Islet precursor cell (in vitro differentiated cells): ENCODE data around the gene HOXB3.

Experiments used
- DNase-seq: peaks from one replicate; pipeline ENCODE4 v3.0.0-alpha.2; 2018

Gene HOXB3

DNA sequence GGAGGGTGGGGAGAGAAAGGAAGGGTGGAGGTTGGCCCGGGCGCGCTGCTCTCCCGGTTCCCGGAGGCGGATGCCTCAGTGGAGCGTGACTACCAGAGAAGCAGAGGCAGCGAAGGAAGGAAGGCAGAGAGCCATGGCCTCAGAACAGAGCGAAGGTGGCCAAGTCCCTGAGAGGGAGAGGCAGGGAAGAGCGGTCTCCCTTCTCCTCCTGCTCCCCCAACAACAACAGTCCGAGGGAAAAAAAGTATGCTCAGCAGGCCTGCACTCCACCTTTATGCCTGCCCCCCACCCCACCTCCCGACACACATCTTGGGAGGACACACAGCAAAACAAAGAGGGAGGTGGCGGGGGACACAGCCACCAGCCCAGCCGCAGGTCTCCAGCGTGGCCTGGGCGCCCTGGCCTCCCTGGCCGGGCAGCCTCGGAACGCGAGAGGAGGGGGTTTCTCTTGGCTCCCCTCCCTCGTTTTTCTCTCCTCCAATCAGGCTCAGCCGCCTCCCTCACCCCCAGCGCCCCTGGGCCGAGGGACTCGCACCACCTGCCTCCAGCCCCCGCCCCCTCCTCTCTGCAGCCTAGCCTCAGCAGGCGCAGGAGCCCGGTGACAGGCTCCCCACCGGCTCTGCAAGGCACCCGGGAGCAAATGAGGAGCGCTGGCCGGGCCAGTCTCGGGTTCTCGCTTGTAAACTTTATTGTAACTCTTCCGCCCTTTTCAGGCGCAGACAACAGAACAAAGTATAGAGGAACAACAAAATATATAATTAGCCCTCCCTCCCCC lies 21.8 kb upstream of the HOXB3 start:
- DNase-seq, result peak; percentile 96

DNA sequence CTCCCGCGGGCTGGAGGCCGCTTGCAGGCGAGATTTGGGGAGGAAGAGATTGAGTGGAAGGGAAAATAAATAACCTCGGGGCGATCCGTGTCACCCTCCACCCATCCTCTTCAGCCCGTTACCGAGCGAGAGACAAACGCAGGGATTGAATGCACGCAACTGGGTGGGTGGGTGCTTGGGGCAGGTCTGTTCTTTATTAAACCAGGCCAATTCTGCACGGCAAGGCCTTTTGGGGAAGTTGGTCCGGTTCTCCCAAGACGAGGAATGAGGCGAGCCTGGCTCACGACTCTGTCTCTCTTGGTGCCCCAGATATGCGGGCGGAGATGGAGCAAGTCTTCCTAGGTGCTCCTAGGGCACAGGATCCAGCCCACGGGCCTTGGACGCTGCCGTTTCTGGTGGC lies 21.2 kb upstream of the HOXB3 start:
- DNase-seq, result peak; percentile 71

DNA sequence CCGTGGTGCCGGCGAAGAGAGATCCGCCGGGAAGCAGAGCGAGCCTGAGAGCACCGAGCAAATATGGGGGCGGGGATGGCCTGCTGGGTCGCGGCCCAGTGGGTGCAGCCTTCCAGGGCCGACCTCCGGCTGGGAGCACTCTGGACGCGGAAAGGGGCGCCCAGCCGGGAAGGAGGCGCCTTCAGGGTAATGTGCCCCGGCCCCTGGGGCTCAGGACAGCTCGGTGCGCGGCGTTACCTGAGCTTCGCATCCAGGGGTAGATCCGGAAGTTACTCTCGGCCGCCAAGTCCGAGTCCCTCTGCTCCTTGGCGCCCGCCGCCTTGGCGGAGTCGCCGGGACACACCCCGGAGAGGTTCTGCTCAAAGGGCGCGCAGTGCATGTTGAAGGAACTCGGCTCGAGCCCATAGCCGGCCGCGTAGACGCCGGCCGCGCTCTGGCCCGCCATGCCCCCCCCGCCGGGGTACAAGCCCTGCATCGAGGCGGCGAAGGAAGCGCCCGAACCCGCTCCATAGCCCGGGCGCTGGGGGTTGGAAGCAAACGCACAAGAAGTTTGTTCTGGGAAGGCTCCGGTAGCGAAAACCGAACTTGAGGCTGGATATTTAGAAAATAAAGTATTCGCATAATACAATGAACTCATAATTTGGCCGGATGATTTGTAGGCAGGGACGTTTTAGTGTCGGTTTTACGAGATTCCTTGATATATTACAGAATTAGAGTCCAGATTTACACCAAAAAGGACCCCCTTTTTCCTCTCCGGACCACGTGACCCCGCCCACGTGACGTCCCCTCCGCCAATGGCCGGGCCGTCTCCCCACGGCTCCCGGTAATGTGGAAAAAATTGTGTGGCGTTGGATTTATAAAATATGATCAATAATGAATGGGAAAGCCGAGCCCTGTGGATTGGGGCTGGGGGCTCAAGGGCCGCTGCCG lies 20.5 kb upstream of the HOXB3 start, which contains the start of gene HOXB7:
Gene HOXB7, minus strand, starts transcription at position 736 of the 930 bp plus-strand sequence. Its CDS starts 99 bp downstream, at position 637.
- DNase-seq, result peak; percentile 83

DNA sequence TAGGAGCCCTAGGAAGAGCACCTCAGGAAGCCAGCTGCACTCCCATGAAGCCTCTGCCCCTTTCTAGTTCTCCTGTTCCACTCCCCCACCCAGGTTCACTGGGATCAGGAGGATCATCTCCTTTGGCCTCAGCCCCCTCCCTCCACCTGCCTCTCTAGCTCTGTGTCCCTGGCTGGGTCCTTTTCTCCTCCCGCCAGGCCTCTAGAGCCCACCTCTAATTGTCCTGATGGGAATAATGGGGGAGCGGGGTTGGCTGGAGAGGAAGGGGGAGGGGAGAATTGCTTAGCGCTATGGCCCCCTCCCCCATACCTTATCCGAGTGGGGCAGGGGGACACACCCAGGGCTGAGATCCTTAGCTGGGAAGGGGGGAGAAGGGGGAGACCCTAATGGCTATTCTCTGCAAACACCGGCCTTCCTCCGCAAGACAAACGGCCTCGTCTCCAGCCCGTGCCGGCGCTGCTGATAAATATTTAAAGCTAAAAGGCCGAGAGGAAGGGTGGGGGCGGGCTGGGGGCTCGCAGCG lies 19.8 kb upstream of the HOXB3 start:
- DNase-seq, result no peak

DNA sequence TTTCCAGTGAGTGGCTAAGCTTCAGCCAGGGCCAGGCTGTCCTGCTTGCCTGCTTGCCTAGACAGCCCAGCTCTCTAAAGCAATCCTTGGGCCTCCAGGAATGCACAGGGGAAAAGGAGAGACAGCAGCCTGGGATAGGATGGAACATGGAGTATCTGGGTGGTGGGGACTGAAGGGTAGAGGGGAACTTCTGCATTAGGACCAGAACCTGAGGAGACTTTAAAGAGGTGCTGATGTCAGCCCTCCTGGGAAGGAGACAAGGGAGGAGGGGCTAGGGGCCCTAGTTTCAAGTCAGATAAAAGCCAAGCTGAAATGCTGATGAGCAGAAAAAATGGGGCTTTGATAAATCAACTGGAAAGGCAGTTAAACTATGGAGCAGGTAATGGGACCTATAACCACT lies 19.0 kb upstream of the HOXB3 start:
- DNase-seq, result peak; percentile 87

DNA sequence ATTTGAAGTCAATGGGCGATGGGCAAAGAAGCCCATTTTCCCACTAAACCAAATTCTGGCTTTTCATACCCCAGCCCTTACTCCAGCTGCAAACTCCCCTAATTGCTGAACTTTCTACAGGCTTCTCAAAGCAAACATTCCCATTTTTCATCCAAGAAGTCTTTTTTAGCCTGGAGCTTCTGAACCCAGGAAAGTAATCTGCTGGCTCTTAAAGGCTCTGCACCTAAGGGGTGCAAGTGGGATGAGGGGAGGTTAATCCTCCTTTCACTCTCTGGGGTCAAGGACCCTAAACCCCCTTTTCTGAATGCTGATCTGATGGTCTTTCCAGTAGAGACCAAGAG lies 18.4 kb upstream of the HOXB3 start:
- no peak for DNase-seq

DNA sequence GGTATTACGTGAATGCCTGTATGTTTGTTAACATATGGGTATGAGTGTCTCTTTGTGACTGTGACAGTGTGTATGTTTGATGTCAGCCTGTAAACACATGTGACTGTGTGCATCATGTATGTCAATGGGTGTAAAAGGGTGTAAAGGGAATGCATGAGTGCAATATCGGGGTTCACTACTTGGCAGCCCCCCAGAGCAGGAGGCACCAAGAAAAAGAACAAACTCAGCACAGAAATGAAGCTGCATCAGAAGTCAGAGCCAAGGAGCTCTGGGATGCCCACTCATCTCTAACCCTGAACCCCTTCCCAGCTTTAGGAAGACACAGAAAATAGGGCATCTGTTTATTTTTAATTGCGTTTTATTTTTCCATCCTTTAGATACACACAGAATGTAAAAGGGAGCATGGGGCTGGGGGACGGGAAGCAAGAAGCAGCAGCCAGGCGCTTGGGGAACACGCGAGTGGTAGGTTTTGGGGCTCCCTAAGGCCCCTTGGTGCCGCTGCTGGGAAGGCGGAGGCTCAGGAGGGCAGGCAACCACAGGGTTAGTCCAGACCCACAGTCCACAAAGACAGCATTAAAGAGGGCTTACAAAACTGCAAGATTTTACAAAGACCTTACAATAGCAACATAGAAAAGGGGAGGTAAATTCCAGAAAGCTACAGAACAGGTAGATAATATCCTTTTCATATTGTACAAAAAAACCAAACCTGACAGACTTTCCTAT lies 17.0 kb upstream of the HOXB3 start:
- no peak for DNase-seq

DNA sequence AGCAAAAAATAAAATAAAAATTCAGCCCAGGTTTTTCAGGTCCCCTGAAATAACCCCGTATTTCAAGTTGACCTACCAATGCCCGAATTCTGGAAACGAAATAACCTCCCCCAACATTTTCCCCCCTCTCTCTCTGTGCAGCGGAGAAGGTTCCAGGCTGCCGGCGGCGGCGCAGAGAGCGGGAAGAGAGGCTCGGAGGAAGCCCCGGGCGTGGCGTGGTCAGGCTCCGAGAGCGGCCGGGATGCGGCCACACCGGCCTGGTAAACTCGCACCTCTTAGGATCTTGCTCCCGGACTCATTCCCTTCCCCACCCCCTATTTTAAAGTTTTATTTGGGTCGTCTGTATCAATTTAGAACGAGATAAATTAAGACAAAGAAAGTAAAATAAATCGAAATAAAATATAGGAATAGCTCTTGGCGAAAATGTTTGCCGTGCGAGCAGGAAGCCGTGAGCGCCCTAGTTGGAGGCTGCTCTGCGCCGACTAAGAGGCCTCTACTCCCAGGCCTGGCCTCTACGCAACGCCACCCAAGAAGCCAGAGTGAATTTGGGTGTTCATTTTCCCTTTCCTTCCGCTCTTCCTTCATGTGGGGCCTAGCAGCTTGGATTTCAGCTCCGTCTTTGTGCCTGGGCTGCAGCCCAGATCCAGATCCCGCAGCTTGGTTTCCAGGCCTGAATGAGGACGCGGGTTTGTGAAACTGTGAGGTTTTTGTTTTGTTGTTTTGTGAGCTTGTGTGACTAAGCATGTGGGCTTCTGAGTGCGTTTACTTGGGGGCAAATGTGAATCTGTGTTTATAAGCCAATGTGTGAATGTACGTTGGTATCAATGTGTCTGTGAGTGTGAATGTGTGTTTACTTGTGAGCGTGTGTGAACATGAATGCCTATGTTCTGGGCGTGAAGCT lies 16.2 kb upstream of the HOXB3 start:
- peak; percentile 75 for DNase-seq

DNA sequence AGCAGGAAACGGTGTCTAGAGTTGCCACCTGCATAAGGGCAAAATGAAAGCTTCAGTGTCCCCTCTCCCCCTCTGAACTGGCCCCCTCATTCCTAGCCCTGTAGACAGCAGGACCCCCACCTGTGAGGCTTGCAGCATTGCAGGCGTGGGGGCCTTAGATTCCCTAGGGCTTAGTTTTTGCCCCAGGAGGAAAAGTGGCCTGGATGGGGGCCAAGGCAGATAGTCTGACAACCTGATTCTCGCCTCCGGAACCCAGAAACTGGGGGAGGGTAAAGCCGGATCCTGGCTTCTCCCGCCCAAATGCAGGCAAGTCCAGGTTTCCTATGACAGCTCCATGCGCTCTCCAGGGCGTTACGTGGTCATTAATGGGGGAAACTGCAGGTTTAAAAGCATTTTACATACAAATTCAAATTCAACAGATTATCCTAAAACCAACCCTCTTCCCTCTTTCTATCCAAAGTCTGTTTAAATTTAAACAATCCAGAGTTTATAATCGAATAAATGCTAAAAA lies 15.4 kb upstream of the HOXB3 start:
- peak; percentile 68 for DNase-seq

DNA sequence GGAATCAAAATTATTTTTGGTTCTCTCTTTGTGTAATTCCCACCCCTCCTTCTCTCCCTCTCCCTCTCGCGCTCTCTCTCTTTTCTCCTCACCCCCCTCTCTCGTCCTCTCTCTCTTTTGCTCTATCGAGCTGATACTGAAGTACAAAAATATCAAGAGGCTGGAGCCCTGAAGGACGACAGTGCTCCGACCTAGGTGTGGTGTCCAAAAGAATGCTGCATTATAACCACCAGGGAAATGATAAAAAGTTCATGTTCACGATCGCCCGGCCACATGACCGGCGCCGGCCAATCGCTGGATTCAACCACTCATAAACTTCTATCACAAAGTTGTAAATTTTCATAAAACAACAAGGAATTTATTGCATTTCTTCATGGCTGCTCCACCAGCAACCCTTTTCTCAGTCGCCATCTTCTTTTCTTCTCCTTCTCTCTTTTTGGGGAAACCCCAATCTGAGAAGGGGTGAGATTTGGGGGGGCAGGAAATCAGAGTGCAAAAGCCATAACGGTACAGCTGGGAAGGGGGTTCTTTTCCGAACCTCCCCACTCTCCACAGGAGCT lies 14.8 kb upstream of the HOXB3 start, which contains the start of gene HOXB6:
Gene HOXB6, minus strand, starts transcription at position 217 of the 560 bp plus-strand sequence. CDS start 6,836 bp downstream, outside the sequence.
- no peak for DNase-seq

DNA sequence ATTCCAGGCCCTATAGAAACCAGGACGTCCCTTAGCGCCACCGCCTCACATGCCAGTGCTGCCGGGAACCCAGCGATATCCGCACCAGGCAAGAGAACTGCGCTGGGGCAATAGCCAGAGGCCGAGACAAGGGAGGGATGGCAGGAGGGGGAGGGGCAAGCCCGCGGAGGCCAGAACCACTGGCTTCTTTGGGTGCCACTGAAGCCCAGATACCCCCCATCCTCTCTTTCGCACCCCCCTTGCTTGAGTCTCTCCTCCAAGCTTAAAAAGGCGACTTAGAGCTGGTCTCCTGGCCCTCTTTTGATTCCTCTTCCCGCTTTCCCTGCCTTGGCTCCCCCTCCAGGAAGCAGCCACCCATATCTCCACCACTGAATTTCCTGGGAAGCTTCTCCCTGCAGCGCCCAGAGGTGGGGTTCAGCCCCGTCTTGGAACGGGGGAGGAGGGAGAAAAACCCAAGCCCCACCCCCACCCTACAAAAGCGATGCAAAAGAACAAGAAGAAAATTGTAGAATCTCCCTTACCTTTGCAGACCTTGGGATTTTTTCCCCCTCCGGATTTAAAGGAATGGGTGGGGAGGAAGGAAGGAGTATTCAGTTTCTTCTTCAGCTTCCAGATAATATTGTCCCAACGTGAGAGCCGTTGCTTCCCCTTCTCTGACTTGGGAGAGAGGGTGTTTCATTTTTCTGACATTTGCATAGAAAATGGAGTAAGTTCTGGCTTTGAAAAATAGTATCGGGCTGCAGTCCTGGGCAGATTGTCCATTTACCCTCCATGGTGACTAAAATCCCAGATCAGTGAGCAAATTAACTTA lies 14.1 kb upstream of the HOXB3 start:
- DNase-seq, result peak; percentile 88

DNA sequence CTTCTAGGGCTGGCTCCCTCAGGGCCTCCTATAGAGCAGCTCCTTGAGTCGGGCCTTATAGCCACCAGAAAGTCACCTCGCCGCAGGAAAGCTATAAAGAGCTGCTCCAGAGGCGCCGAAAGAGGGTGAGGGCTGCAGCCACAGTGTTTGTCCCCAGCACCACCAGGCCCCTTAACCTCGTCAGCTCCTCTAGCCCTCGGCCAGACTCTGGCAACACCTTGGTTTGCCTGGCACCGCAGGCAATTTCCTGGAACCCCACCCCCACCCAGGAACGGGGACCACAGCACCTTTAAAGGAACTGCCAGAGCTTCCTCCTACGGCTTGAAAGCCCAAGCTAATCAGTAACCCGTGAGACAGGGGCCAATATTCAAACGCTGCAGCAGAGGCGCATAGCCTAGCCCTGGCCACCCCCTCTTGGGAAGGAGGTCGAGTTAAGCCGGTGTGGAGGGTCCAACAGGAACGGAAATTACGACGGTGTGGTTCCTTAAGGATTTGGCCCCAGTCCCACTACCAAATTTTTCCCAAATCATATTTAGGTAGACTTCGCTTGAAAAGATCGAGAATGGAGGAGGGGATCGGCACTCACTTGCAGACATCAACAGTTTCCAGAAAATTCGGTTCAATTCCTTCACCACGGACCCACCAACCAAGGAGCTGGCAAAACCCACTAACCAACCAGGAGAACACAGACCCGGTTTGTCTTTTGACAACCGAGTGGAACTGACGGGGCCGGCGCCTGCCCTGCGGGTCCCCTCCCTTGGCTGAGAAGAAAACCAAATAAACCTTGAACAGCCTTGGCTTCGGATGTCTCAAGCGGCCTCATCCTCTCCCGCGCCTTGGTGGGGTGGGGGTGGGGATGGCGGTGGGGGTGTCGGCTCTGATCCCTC lies 11.7 kb upstream of the HOXB3 start:
- DNase-seq, result peak; percentile 87

DNA sequence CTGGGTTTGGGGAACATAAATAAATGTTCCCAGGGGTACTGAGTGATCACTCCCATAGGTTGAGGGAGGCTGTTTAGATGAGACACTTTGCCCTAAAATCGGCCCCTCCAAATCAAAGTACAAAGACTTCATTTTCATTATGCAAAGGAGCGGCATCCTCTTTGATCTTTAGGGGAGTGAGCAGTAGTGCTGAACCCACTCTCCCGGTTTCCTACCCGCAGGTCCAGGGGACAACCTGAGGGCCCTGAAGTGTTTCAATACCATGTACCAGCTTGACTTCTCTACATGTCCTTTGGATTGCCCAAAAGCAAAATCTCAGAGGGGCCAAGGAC lies 11.1 kb upstream of the HOXB3 start:
- no peak for DNase-seq

DNA sequence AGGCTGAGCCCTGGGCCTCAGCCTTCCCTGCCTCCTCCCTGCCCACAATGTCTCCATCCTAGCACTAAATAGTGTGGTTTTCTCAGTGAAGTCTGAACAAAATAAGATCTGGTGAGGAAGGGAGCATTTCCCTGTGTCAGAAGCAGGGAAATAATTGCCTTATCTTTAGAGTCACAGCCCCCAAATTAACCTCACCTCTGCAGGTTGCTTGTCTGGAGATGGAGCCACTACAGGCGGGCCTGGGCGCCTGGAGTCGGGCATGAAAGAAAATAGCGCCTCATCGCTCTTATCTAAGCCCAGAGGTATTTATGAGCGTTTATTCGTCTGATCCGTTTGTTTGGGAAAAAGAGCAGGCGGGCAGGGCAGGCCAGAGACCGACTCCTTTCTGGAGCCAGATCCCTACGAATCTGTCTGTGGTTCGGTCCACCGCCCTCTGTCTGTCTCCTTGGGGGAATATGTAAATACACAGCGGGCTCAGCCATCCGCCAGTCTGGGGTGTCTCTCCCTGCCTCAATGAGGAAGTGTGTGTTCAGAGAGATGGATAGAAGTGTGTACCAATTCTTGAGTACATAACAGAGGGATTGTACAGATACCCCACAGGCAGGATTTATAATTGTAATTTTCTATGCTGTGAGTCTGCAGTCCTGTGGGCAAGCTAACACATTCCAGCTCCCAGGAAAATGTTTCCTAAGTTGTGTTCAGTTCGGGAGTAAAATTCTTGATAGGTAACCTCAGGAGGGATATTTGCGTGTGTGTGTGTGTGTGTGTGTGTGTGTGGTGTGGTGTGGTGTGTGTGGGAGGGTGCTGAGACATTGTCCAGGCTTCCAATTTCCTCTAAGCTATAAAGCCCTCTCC lies 10.4 kb upstream of the HOXB3 start:
- DNase-seq, result peak; percentile 97

DNA sequence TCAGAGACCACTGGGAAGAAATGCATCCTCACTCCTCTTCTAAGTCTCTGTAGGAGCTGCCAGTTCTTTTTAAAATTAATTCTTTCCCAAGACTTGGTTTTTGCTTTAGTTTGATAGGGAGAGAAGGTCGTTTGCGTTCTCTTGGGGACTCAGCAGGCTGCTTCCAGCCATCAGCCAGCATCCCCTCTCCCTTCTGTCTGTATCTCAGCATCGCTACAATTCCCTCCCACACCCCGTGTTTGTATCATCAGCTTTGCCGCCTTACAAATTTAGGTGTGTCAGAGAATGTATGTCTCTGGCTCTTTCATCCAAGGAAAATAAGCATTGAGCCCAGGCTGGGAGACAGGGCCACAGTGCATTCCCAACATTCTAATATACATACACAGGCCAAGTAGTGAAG lies 9.3 kb upstream of the HOXB3 start:
- DNase-seq, result no peak

DNA sequence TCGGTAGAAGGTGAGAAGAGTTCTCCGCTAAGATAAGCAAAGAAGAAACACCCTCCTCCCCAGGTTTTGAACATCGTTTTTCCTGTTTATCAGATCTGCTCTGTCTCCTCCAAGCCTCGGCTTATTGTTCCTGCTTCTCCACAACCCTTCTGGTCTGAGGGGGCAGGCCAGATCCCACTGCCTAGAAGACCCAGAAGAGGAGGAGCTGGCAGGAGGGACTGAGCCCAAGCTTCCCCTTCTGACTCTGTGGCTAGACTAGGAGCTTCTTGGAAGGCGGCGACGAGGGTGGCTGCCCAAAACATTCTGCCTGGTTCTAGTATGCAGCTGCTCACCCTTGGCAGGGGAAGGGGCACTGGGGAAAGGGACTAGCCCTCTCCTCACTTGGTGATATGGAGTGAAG lies 8.7 kb upstream of the HOXB3 start:
- peak; percentile 79 for DNase-seq

DNA sequence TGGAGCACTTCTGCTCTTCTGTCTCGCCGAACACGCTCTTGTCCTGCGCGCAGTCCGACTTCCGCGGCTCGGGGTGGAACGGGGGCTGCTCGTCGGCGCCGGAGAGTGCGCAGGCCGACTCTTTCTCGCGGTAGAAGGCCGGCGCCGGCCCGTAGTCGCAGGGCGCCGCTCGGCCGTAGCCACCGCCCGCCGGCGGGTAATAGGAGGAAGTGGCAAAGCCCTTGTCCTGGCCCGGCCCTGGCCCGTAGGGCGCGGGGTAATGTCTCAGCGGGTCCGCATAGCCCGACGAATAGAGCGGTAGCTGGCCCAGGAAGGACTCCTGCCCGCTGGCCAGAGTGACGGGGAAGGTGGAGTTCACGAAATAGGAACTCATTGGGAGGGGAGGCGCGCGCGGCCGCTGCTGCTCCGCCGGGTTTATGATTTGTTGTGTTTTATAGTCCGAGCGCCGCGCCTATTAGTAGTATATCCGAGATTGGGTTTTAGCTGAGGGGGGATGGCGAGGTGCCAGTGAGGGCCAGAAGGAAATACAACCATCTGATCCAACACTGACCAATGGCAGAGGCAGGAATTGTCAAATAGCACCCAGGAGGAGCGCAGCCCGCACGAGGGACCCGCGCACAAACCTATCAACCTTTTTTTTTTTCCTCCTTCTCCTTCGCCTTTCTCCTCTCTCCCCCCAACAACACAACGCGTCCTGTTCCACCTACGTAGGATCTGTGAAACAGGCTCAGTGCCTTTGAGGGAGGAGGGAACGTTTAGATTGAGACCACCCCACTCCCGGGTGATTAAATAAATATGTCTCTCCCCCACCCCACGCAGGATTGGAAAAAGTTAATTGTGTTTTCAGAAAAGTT lies 8.0 kb upstream of the HOXB3 start:
- DNase-seq, result peak; percentile 82

DNA sequence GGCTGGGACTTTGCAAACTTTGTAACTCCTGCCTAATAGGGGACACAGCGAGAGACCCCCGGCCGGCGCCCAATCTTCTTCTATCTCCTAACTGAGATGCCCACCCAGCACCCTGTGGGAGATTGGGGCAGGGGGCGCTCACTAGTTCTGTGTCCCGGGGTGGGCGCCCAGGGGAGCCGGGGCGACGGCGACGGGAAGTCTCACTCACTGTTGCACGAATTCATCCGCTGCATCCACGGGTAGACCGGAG lies 7.4 kb upstream of the HOXB3 start:
- DNase-seq, result no peak
